ENCODE measurements around the gene LEKR1.

- TF ChIP-seq MYNN (IDR thresholded peaks at IDR 0.05) = no peak
- no peak for TF ChIP-seq MYNN (CRISPR knock-in tag; IDR thresholded peaks at IDR 0.05)
- no peak for TF ChIP-seq CBX5 (IDR thresholded peaks at IDR 0.05; ENCODE audit: borderline replicate concordance, low read depth)
- TF ChIP-seq CTCF (IDR thresholded peaks at IDR 0.05 in 2 of 3, conservative IDR thresholded peaks at IDR 0.05 in 1 of 3; ENCODE audit: insufficient read depth in 2 of 3, low read depth in 1 of 3, low read length in 3 of 3) = no peak
- no peak for TF ChIP-seq SREBF2 (CRISPR knock-in tag; IDR thresholded peaks at IDR 0.05)
Observed at GRCh38 chr3:157043771-157044170, 217.6 kb downstream of the LEKR1 start.

Measured in K562 (cell line).